NCI-H1092 treated with DMSO at 0.1 percent for 48 hours (cell line): ENCODE measurements around the gene ZC3H12C.
A peak's percentile ranks its signal among the peaks of the same experiment; 100 is the strongest.

ENCODE experiments used
- DNase-seq: peaks from one replicate; lab custom pipeline; 2025; lab: John Stamatoyannopoulos, UW

The ZC3H12C gene

DNA sequence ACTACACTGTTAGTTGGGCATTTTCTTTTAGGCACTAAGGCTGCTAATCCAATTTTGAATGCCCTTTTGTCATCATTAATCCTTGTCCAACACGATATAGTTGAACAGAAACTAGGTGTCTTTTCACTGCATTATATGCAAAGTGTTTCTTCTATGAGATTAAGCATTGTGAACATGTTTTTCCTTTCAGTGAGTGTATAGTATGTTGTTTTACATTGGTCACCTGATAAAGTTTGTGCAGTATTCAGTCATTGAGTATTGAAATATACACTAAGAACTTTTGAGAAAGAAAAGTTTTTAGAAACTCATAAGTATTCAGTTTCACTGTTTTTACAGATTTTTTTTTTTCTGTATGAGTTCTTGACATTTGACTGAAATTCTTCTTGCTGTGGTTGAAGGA lies 59.0 kb downstream of the ZC3H12C start:
- DNase-seq: no peak

DNA sequence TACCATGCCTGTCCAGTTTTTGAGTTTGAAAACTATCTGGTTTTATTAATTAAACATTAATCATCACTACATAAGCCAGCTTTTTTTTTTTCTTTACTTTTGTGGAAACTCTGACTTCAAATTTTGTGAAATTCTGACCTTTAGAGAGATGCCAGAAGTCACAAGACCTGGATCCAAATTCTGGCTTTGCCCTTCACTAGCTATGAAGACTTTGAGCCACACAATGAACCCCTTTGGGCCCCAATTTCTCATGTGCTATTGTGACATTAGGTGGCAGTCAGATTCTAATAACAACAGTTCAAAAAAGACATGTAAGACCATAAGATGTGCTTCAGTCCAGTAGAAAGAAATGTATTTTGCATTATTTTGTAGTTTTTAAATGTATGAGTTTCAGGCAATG lies 60.3 kb downstream of the ZC3H12C start:
- DNase-seq: no peak

DNA sequence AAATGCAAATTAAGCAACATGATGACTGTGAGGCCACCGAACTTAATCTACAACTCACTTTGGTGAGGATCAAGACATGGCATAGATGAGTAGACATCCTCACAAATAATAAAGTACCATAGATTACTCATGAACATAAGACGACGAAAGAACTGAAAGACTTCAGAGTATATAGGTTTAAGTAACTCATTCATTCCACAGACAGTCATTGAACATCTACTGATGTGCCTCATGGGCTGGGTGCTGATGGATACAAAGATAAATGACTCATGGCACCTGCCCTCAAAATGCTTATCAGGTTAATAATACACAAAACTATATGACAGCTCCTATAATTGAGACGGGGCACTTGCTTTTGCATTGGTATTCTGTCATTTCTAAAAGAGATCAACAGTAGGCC lies 63.3 kb downstream of the ZC3H12C start:
- no peak for DNase-seq

DNA sequence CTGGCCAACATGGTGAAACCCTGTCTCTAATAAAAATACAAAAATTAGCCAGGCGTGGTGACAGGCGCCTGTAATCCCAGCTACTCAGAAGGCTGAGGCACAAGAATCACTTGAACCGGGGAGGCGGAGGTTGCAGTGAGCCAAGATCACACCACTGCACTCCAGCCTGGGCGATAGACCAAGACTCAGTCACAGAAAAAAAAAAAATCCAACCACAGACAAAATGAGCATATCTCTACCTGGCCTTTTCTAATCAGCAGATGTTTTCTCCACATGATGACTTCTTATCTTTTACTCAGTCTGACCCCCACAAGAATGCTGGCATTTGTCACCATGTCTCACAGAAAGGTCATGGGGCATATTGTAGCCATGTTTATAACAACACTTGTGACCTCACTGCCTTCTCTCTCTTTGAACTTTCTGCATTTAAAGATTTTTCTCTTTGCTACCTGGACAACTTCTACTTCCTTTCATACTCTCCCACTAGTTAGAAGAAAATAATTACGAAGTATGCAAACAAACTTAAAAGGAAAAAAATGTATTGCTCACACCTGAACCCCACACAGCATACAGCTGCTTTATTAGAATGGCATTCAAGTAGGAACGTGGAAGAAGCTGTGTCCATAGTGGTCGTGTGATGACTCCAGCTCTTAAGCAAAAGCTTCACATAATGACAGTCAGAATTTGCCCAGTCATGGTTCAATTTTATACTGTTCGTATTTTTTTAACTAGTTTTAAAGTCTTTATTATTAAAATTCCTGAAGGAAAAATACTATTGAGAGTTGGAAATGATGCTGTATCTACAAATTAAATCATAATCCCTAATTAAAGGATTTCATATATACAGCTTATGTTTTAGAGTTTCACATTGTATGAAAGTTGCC lies 65.4 kb downstream of the ZC3H12C start:
- no peak for DNase-seq

DNA sequence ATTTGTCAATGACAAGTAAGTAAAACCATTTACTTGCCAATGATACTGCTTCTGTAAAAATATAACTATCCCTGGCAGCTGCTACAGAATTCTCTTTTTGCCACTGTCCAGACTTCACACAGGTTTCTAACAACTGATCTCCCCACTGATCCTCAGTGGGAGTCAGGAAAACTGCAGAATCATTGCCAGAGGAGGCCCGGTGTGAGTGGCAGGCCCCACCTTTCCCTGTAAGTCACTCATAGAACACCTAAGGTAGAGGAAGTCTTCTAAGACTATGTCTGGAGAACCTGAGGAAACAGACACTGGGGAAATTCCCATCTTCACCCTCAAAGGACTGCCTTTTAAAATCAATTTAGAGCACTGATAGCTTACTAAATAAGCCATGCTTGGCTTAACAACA lies 66.3 kb downstream of the ZC3H12C start:
- DNase-seq: no peak

DNA sequence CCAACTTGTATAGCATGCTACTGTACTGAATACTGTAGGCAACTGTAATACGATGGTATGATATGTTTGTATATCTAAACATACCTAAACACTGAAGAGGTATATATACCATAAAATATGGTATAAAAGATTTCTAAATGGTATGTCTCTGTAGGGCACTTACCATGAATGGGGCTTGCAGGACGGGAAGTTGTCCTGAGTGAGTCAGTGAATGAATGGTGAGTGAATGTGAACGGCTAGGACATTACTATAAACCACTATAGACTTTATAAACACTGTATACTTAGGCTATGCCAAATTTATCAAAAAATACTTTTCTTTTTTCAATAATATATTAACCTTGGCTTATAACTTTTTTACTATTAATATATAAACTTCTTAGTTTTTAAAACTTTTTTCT lies 66.8 kb downstream of the ZC3H12C start:
- no peak for DNase-seq

DNA sequence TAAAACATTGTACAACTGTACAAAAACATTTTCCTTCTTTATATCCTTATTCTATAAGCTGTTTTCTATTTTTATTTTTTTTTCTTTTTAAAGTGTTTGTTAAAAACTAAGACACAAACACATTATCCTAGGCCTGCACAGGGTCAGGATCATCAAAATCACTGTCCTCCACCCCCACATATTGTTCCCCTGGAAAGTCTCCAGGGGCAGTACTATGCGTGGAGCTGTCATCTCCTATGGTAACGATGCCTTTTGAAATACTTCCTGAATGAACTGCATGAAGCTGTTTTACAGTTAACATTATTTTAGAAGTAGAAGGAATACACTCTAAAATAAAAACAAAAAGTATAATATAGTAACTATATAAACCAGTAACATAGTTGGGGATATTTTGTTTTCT lies 67.2 kb downstream of the ZC3H12C start:
- no peak for DNase-seq

DNA sequence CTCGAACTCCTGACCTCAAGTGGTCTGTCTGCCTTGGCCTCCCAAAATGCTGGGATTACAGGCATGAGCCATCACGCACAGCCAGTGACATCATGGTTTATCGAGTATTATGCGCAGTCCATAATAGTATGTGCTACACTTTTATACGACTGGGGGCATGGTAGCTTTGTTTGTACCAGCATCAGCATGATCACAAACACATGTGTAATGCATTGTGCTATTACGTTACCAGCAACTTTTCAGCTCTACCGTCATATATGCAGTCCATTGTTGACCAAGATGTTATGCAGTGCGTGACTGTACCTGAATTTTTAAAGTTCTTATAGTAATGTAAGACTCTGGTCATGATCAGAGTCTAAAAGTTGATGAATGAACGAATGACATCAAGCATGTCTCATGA lies 67.9 kb downstream of the ZC3H12C start:
- no peak for DNase-seq

DNA sequence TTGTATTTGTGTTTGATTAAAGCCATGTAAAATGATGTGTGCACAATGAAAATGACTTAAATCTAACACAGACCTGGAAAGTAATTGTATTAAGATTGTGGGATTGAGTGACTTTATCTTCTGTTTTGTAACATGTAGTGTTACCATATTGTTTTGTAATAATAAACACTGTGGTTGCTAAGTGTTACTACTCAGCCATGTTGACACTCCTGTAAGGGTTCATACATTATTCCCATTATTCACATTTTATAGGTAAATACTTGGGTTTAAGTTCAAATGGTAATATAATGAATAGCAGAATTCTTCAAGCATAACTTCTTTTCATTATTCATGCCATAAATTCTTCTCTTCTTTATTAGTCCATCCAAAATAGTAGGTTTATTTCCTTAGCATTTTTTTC lies 69.0 kb downstream of the ZC3H12C start:
- DNase-seq: no peak

DNA sequence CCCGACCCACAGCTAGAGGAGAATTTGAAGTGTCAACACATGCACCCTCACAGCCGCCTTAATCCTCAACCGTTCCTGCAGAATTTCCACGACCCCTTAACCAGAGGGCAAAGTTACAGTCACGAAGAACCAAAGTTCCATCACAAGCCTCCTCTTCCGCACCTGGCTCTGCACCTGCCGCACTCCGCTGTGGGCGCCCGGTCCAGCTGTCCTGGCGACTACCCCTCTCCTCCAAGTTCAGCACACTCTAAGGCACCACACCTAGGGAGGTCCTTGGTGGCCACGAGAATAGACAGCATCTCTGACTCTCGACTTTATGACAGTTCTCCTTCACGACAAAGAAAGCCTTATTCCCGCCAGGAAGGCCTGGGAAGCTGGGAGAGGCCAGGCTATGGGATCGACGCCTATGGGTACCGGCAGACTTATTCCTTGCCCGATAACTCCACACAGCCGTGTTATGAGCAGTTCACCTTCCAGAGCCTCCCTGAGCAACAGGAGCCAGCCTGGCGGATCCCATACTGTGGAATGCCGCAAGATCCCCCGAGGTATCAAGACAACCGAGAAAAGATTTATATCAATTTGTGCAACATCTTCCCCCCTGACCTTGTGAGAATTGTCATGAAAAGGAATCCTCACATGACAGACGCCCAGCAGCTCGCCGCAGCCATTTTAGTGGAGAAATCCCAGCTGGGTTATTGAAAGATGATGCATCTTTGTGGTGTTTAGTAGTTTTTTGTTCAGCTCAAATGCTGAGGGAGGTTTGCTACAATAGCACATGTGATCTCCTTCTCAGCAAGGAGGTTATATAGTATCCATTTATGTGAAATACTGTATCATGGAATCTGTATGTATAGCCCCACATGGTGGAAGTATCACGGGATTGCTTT lies 72.1 kb downstream of the ZC3H12C start:
- no peak for DNase-seq

DNA sequence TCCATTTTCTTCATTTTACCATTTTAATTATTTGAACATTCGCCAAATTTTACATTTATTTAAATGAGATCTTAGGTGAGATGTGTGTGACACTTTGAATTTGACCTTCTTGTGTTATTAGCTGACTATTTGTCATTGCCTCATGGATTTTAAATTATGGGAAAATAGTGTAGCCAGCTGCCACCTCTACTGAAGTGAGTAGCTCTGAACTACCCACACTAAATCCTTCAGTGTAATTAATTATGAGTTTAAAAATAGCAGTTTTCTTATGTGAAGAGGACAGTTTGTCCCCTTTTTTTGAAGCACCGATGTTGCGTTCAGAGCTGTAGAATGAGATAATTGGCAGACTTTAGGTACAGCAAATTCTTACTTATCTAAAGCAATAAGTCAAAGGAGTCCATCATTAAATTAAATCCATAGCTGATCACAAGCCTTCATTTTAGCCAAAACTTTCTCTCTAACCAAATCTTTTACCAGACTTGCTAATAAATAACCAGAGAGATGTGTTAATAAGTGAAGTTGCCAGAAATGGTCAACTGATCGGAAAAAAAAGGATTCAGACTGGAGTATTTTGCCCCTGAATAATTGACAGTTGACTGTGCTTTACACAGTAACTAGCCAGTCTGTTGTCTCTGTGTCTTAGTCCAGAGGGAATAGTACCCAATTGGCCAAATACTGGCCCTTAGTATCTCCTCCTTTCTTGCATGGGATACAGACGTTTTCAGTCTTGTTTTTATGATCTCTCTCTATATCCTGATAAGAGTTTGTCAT lies 75.0 kb downstream of the ZC3H12C start:
- DNase-seq: no peak

DNA sequence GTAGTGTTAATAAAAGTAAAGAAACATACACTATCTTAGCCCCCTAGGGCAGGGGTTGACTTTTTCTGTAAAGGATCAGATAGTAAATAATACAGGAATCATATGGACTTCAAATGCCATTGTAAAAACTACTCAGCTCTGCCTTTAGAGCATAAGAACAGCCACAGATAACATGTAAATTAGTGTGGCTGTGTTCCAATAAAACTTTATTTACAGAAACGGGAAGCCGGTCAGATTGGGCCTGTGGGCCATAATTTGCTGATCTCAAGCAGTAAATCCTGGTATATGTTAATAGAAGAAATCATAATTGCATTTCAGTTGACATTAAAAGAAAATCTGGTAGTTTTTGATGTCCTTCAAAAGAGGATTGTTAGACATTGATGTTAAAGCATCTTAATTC lies 76.5 kb downstream of the ZC3H12C start:
- DNase-seq: no peak

DNA sequence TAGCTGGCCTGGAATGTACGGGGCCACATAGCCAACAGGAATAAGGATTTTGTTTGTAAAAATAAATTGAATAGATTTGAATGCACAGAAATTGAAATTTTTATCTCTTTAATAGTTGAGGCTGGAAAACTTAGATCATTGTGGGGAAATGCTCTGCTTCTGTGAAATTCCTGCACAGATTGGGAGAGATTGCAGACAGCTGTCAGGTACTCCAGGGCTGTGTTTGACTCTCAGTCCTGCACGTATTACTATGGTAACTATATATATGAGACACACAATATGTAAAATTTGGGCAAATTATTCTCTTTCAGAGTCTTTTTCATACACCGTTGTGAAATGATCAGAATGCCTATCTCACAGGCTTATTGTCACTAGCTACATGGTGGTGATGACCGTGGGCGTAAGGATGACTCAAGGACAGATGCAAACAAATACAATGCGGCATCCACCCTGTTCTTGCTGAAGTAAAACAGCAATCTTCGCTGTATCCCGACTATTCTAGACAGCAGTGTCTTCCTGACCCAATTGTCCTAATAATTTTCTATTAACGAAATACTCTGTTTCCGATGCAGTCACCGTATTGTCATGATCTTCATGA lies 79.4 kb downstream of the ZC3H12C start:
- DNase-seq: no peak

DNA sequence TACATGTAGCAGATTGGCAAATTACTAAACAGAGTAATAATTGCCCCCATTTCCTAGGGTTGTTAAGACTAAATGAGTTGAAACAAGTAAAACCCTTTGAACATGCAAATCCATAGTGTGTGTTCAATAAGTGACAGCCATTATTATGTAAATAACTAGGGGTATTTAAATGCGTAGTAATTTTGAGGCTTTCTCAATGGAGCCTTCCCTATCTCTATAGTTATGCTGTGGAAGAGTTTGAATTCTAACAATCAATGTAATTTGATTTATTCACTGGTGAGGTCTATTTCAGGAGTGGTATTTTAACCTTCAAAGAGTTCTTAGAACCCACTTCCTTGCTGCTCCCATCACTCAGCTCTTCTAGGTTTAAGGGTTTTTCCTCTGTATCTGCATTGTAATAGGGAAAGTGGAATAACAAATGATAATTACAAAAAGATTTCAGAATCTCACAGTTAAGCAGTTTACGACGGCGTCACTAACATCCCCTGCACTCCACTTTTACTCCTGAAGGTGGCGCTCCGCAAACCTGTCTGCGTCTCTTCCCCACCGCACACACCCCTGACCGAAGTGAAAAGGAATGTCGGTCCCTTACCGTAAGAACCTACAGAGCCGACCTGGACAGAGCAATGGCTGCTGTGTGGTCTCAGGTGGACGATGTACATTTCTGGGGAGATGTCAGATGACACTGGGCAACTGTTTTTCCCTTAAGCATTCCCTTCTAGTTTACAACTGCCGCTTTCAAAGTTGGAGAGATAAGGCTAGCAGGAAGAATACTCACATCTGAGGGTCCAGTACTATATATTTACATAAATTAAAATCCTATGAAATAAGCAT lies 80.8 kb downstream of the ZC3H12C start:
- DNase-seq: peak; percentile 33

DNA sequence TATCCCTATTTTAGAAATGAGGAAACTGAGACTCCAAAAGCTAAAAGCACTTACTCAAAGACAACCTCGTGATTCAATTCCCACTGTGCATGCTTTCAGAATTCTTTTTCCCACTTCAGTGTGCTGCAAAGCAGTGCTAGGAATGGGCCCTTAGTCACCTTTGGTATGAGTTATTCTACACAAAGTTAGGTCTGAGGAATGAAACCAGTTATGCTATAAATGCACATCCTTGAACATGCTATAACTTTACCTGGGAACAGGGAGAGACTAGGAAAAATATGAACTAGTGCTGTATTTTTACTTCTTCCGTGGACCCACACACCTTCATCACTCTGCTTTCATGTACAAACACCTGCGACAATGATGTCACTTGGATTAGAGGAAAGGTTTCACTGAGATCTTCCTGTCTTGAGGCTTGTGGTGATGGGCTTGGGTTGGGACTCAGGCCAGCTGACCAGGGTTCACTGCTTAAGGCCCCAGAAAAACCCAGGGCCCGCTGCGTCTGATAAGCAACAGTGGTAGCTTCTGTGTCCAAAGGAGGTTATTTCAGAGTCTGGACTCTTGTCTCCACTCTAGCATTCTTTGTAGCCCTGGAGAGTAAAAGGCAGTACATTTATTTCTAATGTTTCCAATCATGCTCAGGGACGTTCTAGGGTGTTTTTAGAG lies 81.6 kb downstream of the ZC3H12C start:
- DNase-seq: peak; percentile 41

DNA sequence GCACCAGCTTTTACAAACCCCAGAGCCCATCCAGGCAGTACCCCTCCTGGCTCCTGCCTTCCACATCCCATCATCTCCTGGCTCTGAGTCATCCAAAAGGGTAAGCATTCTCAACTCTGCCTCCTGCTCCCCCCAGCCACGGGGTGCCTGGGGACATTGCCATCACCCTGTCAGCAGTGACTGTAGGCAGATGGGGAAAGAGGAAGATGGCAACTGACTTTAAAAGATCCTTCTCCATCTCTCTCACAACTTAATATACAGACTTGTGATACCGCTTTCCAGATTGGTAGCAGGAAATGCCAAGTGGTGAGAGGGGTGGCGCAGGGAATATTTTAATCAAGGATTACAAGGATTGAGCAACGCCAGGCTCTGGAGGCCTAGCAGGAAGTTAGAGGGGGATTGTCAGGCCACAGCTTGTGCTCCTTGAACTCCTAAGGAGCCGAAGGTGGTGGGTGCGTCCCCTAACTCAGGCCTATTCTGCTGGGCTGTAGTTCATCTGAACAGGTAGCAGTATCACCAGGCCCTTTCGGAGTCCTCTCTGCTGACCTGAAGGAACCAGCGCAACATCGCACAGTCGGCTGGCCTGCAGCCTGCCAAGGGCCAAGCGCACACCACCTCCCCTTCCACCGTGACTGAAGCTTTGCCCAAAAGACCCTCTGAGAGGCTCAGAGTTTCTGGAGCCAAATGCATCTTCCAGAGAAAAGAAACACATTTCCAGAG lies 83.3 kb downstream of the ZC3H12C start:
- no peak for DNase-seq

DNA sequence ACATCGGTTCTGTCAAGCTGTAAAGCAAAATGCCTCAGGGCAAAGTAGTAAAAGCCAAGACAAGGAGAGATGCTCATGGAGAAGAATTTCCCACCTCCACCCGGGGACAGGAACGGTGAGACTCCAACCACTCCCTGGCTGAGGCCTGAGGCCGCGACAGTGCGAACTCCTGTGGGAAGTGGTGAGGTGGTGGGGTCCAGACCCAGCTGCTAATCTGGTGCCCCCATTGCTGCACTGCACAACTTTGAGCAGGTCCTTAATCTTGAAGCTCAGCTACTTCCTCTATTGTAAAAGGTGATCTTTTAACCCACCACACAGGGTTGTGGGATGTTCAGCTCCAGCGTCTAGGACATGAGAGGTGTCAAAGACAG lies 83.9 kb downstream of the ZC3H12C start:
- no peak for DNase-seq

DNA sequence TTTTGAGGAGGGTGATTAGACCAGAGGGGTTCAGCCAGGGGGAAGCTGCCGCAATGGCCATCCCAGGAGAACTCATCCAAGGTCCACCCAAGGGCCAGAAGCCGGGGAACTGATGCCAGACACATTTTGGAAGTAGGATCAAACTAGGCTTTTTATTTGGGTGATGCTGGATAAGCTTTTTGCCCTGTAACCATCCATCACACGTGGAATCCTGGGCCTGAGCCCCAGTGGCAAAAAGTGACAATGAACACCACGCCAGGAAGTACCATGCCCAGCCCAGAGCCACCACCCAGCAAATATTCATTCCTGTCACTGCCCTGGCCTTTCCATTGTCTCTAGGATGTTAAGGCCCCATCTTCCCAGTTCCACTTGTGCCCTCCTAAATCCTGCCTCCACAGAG lies 85.9 kb downstream of the ZC3H12C start:
- no peak for DNase-seq

DNA sequence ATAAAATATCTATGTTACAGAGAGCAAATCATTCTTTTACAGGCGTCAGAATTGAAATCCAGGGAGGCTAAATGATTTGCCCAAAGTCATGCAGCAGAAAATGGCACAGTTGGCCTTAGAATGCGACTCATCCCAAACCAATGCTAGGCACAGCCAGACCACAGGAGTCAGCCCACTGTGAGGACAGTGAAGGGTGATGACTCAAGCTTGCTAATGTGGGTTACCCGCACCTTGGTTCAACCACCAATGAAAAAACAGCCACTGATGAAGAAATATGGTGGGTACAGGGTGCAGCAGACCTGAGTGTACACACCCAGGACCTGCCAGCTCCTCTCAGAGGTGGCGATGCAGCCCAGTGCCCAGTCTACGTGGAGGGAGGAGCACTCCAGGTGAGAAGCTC lies 89.7 kb downstream of the ZC3H12C start:
- DNase-seq: no peak

DNA sequence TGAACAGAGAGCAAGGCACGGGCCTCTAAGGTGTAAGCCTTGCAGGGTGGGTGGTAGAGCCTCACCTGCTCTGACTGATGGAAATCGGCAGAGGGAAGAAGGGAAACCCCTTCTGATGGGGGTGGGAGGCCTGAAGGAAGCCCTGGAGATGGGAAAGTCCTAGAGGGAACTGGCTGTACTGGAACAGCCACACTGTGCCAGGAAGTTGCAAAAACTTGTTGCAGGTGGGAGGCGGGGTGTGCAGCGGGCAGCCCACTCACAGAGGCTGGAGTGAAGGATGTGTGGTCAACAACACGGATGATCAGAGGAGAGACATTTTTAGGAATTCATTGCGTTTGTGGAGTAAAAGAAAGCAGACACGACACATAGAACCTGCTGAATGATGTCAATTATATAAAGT lies 91.3 kb downstream of the ZC3H12C start:
- DNase-seq: no peak
